GM12891 (cell line): Measurements from ENCODE around the gene LHFPL3.

ENCODE experiments used
- POLR2A ChIP-seq: IDR thresholded peaks from 2 replicates; pipeline ENCODE4 v1.6.1; 2011; ENCODE audit warnings: low read depth, low read length, control low read depth
- POLR2AphosphoS5 ChIP-seq: IDR thresholded peaks from 2 replicates; pipeline ENCODE4 v1.6.1; 2011; ENCODE audit warnings: low read depth, low read length, control low read depth

GRCh38 chr7:104801022-104801421 is 472.6 kb downstream of the LHFPL3 start:
- TF ChIP-seq POLR2A, result no peak
- no peak for TF ChIP-seq POLR2AphosphoS5
